ENCODE measurements around the gene EYA2.

DNA sequence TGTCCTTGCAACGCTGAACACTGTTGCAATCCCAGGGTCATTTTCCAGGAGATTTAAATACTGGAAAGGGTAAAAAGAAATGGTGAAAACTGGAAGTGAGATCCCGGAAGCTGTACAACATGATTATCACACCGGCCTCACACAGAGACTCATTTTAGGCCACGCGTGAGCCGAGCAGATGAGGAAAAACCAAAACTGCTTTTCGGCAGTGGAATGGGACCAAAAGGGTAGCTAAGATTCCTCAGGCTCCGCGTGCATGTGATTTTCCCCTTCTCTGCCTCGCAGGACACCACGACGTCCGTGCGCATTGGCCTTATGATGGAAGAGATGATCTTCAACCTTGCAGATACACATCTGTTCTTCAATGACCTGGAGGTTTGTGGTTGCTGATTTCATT is 248.1 kb downstream of the EYA2 start:
- TF ChIP-seq, protein P1, sequence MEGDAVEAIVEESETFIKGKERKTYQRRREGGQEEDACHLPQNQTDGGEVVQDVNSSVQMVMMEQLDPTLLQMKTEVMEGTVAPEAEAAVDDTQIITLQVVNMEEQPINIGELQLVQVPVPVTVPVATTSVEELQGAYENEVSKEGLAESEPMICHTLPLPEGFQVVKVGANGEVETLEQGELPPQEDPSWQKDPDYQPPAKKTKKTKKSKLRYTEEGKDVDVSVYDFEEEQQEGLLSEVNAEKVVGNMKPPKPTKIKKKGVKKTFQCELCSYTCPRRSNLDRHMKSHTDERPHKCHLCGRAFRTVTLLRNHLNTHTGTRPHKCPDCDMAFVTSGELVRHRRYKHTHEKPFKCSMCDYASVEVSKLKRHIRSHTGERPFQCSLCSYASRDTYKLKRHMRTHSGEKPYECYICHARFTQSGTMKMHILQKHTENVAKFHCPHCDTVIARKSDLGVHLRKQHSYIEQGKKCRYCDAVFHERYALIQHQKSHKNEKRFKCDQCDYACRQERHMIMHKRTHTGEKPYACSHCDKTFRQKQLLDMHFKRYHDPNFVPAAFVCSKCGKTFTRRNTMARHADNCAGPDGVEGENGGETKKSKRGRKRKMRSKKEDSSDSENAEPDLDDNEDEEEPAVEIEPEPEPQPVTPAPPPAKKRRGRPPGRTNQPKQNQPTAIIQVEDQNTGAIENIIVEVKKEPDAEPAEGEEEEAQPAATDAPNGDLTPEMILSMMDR (IDR thresholded peaks at IDR 0.05 in 4 of 5, conservative IDR thresholded peaks at IDR 0.05 in 1 of 5) = no peak
- TF ChIP-seq POLR2A (IDR thresholded peaks at IDR 0.05) = no peak
